ENCODE results near the gene ZNF283. TPM values are rescaled to one million over a fixed set of nuclear protein-coding genes. Genes with fewer than 3 reads are reported as not detected.

The ZNF283 gene
- total and polyA plus RNA-seq, 9 of the 15 experiments (the other 6 are each of a cell fraction or from before 2014, with no cell fraction given): 6.0 to 19.5 (median 9.8) TPM

- TF ChIP-seq REST (IDR thresholded peaks at IDR 0.05; ENCODE audit: borderline replicate concordance) (peak; percentile 90), REST (CRISPR knock-in tag; IDR thresholded peaks at IDR 0.05; ENCODE audit: low read depth) (peak; percentile 43; the same call in 1 of the 2 replicates), ATF7 (IDR thresholded peaks at IDR 0.05) (peak; percentile 34; the same call in 1 of the 2 replicates), DACH1 (IDR thresholded peaks at IDR 0.05; ENCODE audit: partially characterized antibody) (no peak), CREB3L1 (IDR thresholded peaks at IDR 0.05; ENCODE audit: borderline replicate concordance, low read depth) (no peak), CBFA2T2 (conservative IDR thresholded peaks at IDR 0.05) (no peak), FOXK1 (CRISPR knock-in tag; IDR thresholded peaks at IDR 0.05; ENCODE audit: borderline replicate concordance) (no peak), MNT (conservative IDR thresholded peaks at IDR 0.05) (0 out of 4 replicates have a peak, but pooled peaks of 1 of the 2 experiments have one; percentile 33), ZNF644 (tag; IDR thresholded peaks at IDR 0.05; ENCODE audit: low read depth) (no peak; the same call in 1 of the 2 replicates), PATZ1 (CRISPR knock-in tag; IDR thresholded peaks at IDR 0.05; ENCODE audit: borderline replicate concordance) (no peak), E2F1 (CRISPR knock-in tag; IDR thresholded peaks at IDR 0.05) (0 out of 2 replicates have a peak, but pooled peaks have one; percentile 52)
Measured at GRCh38 chr19:43784981-43785808, 41.9 kb upstream of the ZNF283 start (continued).

Measured in K562 (cell line).